Stimulated activated CD4-positive, alpha-beta T cell treated with anti-CD3 and anti-CD28 coated beads, Interleukin-1b, Interleukin-23, amount 100 ng/mL, for 4 hours (primary cell): ENCODE measurements around the gene ADCY1.

Experiments used
- DNase-seq, 2 donors: peaks; one replicate each; pipeline ENCODE4 v3.0.0-alpha.2; 2020; ENCODE audit warnings: low read depth in 2 of 2

Gene ADCY1

DNA sequence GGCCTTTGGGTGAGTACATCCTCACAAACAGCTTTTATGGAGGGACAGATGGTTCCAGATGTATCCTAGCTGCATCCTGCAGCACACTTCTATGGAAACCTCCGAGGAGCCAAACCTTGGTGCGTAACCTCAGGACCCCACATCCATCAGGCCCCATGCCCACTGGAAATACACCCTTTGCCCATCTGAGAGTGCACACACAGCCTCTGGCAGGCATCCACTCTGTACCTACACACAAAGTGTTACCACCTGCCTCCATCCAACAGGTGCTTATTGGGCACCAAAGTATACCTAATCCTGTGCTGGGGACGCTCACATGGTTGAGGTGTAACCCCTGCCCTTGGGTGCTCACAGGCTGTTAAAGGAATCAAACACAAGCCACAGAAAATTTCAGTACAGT, 117.9 kb downstream of the ADCY1 start:
- no peak for DNase-seq

DNA sequence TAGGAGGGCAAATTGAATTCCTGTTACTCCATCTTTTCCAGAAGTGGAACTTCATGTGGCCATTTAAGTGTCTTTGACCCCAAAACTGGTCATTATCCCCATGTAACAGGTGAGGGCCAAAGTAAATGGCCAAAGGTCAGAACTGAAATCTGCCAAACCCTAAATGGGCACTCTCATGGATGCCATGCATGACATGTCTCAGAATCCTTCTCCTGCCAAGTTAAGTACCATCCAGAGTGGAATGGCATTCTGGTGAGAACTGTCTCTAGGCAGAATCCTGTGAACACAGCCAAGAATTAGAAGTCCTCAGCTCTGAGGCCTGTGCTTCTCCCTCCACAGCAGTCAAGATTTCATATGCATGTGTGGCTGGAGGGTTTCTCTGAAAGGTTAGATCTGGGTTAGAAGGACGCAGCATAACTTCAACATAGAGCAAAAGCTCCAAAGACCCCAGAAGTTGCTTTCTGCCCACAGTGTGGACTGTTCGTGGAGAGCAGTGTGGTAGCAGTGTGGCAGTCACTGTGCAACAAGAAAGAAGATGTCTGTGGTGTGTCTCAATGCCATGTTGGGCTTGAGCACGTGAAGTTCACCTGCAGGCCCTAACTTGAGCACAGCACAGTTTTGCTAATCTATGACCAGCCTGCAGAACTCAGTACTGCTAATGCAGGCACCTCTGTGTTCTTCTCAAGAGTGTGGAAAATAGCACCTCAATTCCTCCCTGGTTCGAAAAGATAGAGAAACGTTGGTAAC, 121.3 kb downstream of the ADCY1 start:
- DNase-seq, result no peak

DNA sequence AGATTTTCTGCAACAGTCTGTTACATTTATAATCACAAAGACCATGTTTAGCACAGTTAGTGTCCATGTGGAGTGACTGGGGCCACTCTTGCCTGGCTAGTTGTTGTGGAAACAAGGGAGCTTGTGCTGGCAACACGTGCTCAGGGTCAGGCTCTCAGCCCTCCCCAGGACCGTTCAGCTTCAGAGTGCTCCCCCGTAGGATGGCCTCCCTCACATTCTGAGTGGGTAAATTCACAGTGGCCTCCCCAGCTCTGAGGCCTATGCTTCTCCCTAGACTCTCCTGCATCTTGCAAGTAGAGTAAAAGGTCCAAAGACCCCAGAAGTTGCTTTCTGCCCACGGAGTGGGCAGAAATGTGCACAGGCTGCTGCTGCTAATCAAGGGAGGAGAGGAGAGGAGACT, 122.3 kb downstream of the ADCY1 start:
- DNase-seq, result no peak

DNA sequence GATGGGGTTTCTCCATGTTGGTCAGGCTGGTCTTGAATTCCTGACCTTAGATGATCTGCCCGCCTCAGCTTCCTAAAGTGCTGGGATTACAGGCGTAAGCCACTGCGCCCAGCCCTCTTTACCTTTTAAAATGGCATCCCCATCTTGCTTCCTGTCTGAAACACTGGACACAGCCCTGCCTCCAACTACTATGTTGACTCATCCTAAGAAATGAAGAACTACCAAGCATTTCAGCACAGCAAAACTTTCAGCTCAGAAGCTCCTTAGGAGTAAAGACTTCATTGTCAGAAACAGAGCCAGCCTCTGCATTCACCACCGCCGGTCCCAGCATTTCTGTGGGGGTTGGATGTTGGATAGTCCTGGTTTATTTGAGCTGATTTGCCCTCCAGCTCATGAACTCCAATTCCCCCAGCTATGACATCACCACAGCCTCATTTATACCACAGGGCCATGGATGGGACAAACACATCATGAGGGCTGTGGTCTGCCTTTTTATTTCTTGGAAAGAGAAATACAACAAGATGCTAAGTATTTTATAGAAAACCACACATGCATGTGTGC, 123.5 kb downstream of the ADCY1 start:
- DNase-seq, result no peak

DNA sequence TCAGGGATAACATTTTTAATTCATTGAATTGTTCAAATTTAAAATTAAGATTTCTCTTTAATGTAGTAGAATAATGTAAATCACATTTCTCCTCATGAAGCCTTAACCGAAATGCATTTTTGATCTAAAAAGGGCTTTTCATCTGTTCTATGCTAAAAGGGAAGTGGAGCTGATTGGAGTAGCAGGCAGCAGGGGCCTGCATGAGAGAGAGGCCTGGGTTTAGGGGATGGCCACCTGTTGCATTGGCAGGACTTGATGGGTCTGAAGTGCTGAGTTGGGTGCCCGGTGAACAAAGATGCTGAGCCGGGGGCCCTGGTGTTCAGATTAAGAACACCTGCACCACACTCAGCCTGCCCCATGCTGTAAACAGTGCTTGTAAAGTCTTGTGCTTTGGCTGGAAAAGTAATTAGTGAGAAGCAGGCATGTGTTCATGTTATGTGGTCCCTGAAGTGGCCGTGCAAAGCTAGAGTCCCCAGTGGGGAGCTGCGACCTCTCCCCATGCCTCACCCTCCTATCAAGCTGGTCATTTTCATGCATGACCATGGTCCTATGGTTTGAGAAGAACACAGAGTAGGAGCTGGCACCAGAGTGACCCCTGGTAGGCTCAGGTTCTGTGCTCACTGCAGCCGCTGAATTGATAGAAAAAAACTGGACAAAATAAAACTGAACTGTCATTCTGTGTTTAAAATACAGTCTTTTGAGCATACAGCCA, 124.3 kb downstream of the ADCY1 start:
- DNase-seq, result no peak

DNA sequence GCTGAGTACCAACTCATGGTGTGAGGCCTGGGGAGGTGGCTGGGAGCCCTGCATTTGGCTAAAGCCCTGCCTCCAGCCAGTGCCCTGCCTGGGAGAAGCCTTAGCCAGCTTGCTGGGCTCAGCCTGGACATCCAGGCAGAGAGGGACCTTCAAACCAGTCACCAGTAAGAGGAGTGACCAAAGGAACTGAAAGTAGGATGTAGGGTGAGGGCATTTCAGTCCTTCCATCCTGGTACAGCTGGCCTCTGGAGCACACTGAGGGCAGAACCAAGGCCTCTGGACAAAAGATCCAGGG, 124.8 kb downstream of the ADCY1 start:
- no peak for DNase-seq

DNA sequence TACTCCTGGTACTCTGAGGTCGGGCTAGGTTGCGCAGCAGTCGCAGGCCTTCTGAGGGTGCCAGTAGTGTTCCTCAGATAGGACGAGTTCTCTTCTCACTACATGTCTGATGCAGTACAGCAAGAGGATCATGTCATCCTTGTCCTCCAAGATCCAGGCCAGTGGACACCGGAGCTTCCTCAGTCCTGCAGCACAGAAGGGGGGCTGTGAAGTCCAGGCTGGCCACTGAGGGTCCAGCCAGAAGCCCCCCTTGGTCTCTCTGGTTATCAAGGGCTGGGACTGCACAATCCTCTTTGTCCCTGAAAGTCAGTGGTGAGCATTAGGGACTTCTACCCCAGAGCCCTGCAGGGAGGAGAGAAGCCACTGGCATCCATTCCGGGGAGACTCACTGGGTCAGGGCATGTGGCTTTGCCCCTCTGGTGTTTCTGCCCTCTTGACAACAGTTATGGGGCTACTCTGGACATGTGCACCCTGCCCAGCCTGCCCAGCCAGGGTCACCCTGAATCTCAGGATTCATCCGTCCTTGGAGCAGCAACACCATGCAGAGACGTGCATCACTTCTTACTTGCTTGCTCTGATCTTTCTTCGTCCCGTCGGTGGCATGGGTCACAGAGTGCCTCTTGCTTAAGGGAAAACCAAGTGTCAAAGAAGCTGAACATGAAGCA, 125.7 kb downstream of the ADCY1 start:
- no peak for DNase-seq

DNA sequence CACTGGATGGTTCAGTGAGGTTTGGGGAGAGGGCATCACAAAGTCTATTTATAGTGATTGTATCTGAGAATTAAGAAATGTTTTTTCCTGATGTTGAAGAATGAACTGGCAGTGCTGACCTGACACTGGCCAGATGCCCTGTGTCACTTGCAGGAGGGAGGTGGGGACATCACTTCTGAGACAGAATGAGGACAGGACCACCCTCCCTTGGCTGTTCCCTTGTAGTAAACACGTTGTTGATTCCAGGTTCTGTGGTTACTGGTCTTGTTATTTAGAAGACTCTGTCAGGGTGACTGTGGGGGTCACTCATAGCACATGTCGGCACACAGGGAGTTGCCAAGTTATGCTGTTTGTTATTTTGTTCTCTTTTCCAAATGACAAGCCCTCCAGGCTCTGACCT, 126.4 kb downstream of the ADCY1 start:
- no peak for DNase-seq

DNA sequence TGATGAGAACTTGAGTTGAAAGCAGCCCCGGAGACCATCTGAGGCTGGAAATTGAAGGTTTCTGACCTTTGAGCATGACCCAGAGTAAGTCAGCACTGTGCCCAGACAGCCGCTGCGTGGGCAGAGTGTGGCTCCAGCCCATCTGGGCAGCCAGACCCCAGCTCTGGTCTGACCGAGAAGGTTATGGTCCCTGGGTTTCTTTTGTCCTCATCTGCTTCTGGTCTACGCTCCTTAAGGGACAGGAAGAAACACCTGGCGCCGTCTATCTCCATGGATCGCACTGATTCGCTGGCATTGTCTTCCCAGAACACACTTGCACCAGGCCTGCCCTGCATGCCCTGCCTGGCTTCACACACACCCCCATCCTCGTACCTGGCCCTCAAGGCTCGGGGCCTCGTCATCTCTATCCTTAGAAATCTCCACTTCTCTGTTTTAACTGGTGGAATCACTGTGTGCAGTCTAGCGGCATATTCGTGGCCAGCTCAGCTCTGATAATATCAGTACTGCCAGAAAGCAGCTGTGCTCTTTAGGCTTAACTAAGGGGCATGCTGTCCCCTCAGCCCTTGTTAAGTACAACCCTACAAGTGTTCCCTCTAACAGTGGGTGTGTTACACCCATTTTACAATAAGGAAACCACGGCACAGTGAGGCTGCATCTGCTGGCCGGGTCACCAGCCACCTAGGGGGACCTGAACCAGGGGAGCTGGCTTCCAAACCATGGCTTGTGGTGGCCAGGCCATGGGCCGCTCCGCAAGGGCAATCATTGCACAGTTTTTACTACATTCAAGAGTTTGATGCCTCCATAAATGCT, 127.7 kb downstream of the ADCY1 start:
- DNase-seq, result no peak

DNA sequence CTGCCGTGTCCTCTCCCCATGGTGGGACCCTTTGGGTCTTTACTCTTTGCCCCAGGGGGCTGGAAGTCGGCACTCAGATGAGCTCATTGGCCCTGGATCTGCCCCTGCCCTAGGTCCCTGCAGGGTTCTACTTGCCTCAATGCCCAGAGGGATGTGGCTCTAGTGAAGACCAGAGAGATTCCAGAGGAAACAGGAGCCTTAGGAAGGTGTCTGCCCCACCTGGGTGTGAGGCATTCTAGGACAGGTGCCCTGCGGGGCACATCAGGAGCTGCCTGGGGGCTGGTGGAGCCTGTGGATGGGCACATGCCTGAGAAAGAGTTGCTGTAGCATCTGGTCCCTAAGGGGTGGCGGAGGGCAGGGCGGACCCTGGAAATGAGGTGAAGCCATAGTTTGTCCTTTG, 128.6 kb downstream of the ADCY1 start:
- no peak for DNase-seq

DNA sequence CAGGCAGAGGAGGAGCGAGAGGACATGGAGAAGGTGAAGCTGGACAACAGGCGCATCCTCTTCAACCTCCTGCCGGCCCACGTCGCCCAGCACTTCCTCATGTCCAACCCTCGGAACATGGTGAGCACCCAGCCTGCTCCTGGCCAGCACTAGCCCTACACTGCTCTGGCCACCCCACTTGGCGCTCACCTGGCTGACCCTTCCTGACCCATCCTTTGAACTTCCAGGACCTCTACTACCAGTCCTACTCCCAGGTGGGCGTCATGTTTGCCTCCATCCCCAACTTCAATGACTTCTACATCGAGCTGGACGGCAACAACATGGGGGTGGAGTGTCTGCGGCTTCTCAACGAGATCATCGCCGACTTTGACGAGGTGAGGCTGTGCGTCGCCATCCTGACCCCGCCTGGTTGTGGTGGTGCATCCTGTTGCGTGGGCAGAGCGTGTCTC, 129.2 kb downstream of the ADCY1 start:
- no peak for DNase-seq

DNA sequence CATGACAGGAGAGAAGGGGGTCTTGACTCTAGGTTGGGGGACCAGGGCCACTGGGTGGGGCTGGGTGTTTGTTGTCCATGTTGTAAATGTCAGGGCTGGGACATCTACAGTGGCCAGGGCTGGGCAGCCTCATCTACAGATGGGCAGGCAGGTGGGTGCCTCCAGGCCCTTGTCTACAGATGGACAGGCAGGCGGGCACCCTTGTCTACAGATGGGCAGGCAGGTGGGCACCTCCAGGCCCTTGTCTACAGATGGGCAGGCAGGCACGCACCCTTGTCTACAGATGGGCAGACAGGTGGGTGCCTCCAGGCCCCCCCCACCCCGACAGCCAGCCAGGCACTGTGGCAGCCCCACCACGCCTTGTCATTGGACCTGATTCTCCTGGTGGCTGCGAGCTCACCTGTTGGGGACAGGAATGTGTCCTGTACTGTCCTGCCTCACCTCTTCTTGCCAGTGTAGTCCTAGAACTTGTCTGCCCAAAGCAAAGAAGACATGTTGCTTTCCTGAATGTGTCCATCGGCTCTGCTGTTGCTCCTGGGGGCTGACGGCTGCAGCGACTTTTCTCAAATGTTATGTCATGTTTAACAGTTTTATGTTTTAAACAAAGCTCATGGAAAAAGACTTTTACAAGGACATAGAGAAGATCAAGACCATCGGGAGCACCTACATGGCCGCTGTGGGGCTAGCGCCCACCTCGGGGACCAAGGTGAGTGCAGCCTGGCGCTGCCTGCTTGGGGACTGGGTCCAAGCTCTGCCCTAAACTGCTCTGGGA, 129.9 kb downstream of the ADCY1 start:
- no peak for DNase-seq

DNA sequence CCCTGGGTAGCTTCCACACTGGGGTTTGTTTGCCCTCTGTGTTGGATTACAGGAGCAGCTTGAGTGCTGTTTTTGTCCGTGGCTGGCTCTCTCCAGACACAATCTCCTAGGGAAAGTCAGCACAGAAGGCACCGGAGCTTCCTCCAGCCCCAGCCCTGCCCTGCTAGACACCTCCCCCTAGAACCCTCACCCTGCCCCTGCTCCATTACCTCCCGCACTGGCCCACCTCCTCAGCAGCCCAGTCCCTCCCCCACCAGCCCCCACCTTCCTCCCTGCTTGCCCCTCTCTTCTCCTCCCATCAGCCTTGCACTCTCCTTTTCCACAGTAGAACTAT, 130.5 kb downstream of the ADCY1 start:
- no peak for DNase-seq

DNA sequence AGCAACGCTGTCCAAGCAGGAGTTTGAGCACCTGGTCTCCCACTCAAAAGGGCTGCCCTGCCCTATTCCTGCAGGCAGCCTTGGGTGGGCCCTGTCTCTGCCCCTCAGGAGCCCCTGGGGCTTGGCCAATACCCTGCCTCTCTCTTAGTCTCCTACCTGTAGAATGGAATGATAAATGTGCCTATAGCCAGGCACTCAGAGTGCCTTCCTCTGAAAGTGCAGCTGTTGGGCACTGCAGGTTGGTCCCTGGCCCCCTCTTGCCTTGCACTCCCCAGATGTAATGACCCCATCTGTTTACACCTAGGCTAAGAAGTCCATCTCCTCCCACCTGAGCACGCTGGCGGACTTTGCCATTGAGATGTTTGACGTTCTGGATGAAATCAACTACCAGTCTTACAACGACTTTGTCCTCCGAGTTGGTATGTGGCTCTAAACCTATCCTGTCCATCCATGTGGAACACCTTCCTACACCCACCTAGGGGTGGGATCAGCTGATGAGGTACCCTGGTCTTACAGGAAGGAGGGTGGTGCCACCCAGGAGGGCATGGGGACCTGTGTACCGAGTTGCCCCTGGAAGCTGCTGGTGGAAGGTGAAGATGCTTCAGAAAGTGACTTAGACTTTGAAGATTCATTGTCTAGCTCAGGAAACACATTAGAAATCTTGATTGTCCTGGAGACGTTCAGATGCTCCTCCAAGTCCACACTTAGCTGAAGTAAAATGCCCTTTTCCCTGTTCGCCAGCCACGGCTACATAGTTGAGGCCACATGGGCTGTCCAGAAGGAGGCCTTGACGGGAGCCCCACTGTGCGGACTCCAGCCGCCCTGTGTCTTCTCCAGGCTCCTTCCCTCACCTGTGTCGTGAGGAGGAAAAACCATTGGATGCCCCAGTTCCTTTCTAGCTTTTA, 134.1 kb downstream of the ADCY1 start:
- DNase-seq, result no peak

DNA sequence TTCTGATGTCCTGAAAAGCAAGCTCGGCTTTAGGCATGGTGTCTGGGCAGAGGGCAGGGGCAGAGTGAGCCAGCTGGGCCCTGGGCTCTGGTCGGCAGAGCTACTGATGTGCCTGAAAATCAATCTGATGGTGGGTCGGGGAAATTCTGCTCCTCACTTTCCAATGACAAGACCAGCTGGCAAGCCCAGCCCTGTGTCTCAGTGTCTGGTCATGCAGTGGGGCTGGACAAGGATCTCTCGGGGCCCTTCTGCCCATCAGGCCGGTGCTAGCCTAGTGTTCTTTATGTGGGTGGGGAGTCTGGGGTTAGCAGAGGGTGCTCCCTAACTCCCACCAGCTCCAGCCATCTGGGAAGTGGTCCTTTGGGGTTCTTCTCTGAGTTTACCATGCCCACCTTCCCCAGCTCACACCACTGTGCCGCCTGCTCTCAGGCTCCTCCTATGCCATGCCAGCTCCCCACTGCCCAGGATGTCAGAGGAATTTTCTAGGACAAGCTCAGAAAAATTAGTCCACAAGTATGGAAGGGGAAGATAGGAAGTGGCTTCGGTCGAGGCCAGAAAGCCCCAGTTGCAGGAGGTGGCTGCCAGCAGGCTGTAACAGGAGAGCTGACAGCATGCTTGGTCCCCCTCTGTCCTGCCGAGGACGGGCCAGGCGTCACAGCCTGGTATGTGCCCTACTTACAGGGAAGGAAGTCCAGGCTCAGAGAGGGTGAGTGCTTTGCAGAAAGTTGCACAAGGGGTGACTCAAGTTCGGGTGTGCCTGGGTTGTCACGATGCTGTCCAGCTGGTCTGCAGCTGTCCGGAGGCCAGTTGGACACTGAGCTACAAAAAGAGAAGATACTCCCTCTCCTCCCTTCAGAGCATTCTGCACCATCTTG, 135.2 kb downstream of the ADCY1 start:
- no peak for DNase-seq

DNA sequence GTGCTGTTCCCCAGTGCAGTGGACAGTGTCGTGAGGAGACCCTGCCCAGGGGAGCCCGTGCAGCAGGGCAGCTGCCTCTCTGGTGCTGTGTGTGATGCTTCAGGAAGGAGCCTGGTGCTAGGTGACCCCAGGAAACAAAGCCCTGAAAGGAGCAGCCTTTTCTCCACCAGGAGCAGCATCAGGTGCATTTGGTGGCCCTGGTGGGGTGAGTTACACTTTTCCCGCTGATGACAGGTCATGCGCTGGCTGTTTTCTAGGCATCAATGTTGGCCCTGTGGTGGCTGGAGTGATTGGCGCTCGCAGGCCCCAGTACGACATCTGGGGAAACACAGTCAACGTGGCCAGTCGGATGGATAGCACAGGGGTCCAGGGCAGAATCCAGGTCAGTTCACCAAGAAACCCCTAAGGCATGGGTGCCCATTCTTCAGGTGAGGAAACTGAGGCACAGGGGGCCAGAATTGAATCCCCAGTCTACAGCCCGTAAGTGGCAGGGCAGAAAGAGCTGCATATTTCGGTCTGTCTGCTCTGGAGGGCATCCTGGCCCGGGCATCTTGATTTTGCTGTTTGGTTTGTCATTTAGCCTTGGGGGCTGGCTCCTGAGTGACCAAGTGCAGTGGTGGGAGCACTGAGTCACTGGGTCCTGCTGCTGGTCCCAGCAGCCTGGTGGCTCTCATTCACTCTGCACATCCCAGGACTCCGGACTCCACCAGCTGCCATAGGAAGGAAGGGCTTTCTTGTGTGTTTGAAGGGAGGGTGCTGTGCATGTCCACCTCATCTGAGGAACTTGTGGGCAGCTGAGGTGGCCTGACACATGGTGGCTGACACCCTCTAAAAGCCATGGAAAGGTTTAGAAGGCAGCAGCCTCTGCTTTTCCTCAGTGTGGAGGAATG, 136.3 kb downstream of the ADCY1 start:
- DNase-seq, result no peak

DNA sequence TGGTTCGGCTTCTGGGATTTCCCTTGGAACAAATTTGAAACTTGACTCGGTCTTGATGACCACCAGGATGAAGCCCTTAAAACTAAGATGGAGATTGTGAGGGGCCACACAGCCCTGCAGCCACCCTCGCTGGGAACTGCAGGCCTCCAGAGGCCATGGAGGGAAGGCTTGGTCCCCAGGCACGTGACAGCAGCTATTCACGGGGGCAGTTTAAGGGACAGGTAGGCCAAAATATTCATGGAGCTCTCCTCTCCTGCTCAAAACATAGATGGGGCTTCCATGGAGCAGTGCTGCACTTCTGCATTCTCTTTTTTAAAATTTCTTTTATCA, 137.0 kb downstream of the ADCY1 start:
- DNase-seq, result no peak

DNA sequence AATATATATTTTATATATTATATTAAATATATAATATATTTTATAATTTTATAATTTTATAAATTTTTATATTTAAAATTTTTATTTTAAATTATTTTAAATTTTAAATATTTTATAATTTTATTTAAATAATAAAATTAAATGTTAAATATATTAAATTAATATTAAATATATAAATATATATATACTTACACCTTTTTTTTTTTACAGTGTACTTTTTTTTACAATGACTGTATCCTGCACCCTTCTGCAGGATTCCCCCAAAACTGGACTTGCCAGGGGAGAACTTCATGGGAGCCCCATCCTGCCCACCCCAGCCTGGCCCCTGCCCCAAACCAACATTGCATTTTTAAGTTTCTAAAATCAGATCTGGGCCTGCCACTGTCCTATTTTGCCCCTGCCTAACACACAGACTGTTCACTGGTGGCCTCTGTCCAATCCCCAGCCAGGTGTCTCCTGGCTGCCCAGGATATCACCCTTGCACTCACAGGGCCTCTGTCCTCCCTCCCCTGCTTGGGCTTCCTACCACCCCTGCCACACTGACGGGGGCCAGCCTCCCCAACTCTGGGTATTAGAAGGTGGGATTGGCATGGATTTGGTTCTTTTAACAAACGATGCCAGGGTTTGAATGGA, 138.0 kb downstream of the ADCY1 start:
- DNase-seq, result no peak
